OCI-LY1 (cell line): Measurements from ENCODE around the gene DENND1B.

Experiments
- H2AFZ ChIP-seq: fragments of 200-600 bp; sonication (generic), shearing (Covaris generic); 2 replicates; pipeline ENCODE4 v1.6.0; 2014; ENCODE audit warnings: antibody characterized with exemption, mild to moderate bottlenecking, low read length
- H3F3A ChIP-seq: fragments of 200-600 bp; sonication (generic), shearing (Covaris generic); 2 replicates; pipeline ENCODE4 v1.6.0; 2014; ENCODE audit warnings: mild to moderate bottlenecking, antibody characterized with exemption, low read length, moderate library complexity; ENCODE audit not compliant: insufficient read depth
- H3K27ac ChIP-seq: fragments of 200-600 bp; sonication (generic); 2 replicates; pipeline ENCODE4 v1.5.1; 2014; ENCODE audit warnings: low read length, mixed run types, mild to moderate bottlenecking, low read depth; ENCODE audit not compliant: poor library complexity, severe bottlenecking
- H3K27me3 ChIP-seq: fragments of 200-600 bp; sonication (generic); 2 replicates; pipeline ENCODE4 v1.6.0; 2014; ENCODE audit warnings: antibody characterized with exemption, mild to moderate bottlenecking, low read length, moderate library complexity; ENCODE audit not compliant: insufficient read depth
- H3K36me3 ChIP-seq: fragments of 200-600 bp; sonication (generic); 2 replicates; pipeline ENCODE4 v1.6.1; 2014; ENCODE audit warnings: mild to moderate bottlenecking, antibody characterized with exemption, low read length, moderate library complexity, mixed read lengths; ENCODE audit not compliant: insufficient read depth
- H3K4me1 ChIP-seq: fragments of 200-600 bp; sonication (generic); 2 replicates; pipeline ENCODE4 v1.5.1; 2014; ENCODE audit warnings: mild to moderate bottlenecking, low read length, moderate library complexity; ENCODE audit not compliant: insufficient read depth, severe bottlenecking
- H3K4me2 ChIP-seq: fragments of 200-600 bp; sonication (generic), shearing (Covaris generic); 2 replicates; pipeline ENCODE4 v1.6.1; 2014; ENCODE audit warnings: low read length
- H3K4me3 ChIP-seq: fragments of 200-600 bp; sonication (generic); 2 replicates; pipeline ENCODE4 v1.5.1; 2014; ENCODE audit warnings: low read length, low read depth, mild to moderate bottlenecking, mixed read lengths; ENCODE audit not compliant: poor library complexity, severe bottlenecking
- H3K79me2 ChIP-seq: fragments of 200-600 bp; shearing (Covaris generic); 2 replicates; pipeline ENCODE4 v1.6.1; 2016; ENCODE audit warnings: mixed run types, low read length, mixed read lengths; ENCODE audit not compliant: insufficient read depth
- H3K9ac ChIP-seq: fragments of 200-600 bp; sonication (generic), shearing (Covaris generic); 2 replicates; pipeline ENCODE4 v1.6.1; 2014; ENCODE audit warnings: mild to moderate bottlenecking, low read length, mixed read lengths
- H3K9me2 ChIP-seq: fragments of 200-600 bp; sonication (generic), shearing (Covaris generic); 2 replicates; pipeline ENCODE4 v1.6.1; 2014; ENCODE audit warnings: low read depth, mild to moderate bottlenecking, low read length, mixed read lengths
- H3K9me3 ChIP-seq: fragments of 200-600 bp; shearing (Covaris generic); 2 replicates; pipeline ENCODE4 v1.6.1; 2014; ENCODE audit warnings: low read length, mixed read lengths
- H4K20me1 ChIP-seq: fragments of 200-600 bp; sonication (generic), shearing (Covaris generic); 2 replicates; pipeline ENCODE4 v1.6.0; 2016; ENCODE audit warnings: mild to moderate bottlenecking, low read length; ENCODE audit not compliant: insufficient read depth
- EZH2 ChIP-seq: fragments of 200-600 bp; sonication (generic), shearing (Covaris generic); IDR thresholded peaks from 2 replicates; pipeline ENCODE4 v1.8.0; 2017; ENCODE audit warnings: borderline replicate concordance, mixed run types, mild to moderate bottlenecking, antibody characterized with exemption, low read length, moderate library complexity, mixed read lengths
- TF ChIP-seq, protein P1 (sequence below): fragments of 200-600 bp; sonication (generic), shearing (Covaris generic); IDR thresholded peaks from 2 replicates; pipeline ENCODE4 v1.5.1; 2017; ENCODE audit warnings: mild to moderate bottlenecking, antibody characterized with exemption, low read length, moderate library complexity, mixed read lengths

DENND1B gene

DNA sequence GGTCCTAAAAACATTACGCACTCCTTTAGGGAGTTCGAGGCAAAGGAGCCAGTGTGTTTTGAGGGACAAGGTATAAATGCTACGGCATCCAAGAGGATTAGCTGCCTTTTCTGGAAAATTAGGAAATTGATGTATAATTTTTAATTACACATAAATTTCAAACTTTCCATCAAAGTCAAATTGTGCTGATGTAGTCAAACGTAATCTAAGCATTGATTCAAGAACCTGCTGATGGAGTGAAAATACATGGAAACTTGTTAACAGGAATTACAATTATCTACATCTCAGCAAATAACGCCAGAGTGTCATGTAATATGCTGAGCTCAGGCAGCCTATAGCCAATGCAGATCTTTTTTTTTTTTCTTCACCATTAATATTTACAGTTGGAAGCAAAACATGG lies 312.7 kb downstream of the DENND1B start:
- no peaks in the 10 kb centered on the region for H3K36me3 ChIP-seq
- H3K79me2 ChIP-seq: no peaks in the 10 kb centered on the region
- TF ChIP-seq, protein P1, sequence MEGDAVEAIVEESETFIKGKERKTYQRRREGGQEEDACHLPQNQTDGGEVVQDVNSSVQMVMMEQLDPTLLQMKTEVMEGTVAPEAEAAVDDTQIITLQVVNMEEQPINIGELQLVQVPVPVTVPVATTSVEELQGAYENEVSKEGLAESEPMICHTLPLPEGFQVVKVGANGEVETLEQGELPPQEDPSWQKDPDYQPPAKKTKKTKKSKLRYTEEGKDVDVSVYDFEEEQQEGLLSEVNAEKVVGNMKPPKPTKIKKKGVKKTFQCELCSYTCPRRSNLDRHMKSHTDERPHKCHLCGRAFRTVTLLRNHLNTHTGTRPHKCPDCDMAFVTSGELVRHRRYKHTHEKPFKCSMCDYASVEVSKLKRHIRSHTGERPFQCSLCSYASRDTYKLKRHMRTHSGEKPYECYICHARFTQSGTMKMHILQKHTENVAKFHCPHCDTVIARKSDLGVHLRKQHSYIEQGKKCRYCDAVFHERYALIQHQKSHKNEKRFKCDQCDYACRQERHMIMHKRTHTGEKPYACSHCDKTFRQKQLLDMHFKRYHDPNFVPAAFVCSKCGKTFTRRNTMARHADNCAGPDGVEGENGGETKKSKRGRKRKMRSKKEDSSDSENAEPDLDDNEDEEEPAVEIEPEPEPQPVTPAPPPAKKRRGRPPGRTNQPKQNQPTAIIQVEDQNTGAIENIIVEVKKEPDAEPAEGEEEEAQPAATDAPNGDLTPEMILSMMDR: no peak
- TF ChIP-seq EZH2: no peak
- H4K20me1 ChIP-seq: no peaks in the 10 kb centered on the region
- no peak overlapping the region for H3K4me3 ChIP-seq
- H3K4me2 ChIP-seq: no peak overlapping the region
- no peak overlapping the region for H2AFZ ChIP-seq
- H3K4me1 ChIP-seq: no peaks in the 10 kb centered on the region
- H3K9me3 ChIP-seq: no peaks in the 10 kb centered on the region
- no peak overlapping the region for H3K9ac ChIP-seq
- H3F3A ChIP-seq: no peaks in the 10 kb centered on the region
- no peak overlapping the region for H3K27ac ChIP-seq
- H3K9me2 ChIP-seq: no peaks in the 10 kb centered on the region
- H3K27me3 ChIP-seq: no peaks in the 10 kb centered on the region
